HEK293 (cell line): ENCODE data around the gene OTOL1.

Experiments
- KLF1 ChIP-seq: fragments of 450-650 bp; formaldehyde crosslinking; IDR thresholded peaks from 2 replicates; pipeline ENCODE4 v1.5.1; 2016; ENCODE audit warnings: missing biosample characterization, missing genetic modification characterization
- RBAK ChIP-seq: fragments of 450-650 bp; formaldehyde crosslinking; IDR thresholded peaks from 2 replicates; pipeline ENCODE4 v1.5.1; 2016; ENCODE audit warnings: missing biosample characterization, missing genetic modification characterization
- REST ChIP-seq: fragments of 450-650 bp; formaldehyde crosslinking; IDR thresholded peaks from 2 replicates; pipeline ENCODE4 v1.5.1; 2016; ENCODE audit warnings: missing biosample characterization, missing genetic modification characterization
- YY1 ChIP-seq: fragments of 450-650 bp; formaldehyde crosslinking; IDR thresholded peaks from 2 replicates; pipeline ENCODE4 v1.5.1; 2018; ENCODE audit warnings: missing biosample characterization, missing genetic modification characterization
- ZEB2 ChIP-seq: fragments of 450-650 bp; formaldehyde crosslinking; IDR thresholded peaks from 2 replicates; pipeline ENCODE4 v1.5.1; 2016; ENCODE audit warnings: missing biosample characterization, missing genetic modification characterization
- ZFP3 ChIP-seq: fragments of 450-650 bp; formaldehyde crosslinking; IDR thresholded peaks from 2 replicates; pipeline ENCODE4 v1.5.1; 2016; ENCODE audit warnings: low read depth, missing biosample characterization, missing genetic modification characterization
- ZNF121 ChIP-seq: fragments of 450-650 bp; formaldehyde crosslinking; IDR thresholded peaks from 2 replicates; pipeline ENCODE4 v1.5.1; 2016; ENCODE audit warnings: missing biosample characterization, missing genetic modification characterization
- ZNF140 ChIP-seq: fragments of 450-650 bp; formaldehyde crosslinking; IDR thresholded peaks from 2 replicates; pipeline ENCODE4 v1.5.1; 2016; ENCODE audit warnings: missing biosample characterization, missing genetic modification characterization
- ZNF302 ChIP-seq: fragments of 450-650 bp; formaldehyde crosslinking; IDR thresholded peaks from 2 replicates; pipeline ENCODE4 v1.5.1; 2016; ENCODE audit warnings: missing biosample characterization, missing genetic modification characterization, low read depth
- ZNF324 ChIP-seq: fragments of 450-650 bp; formaldehyde crosslinking; IDR thresholded peaks from 2 replicates; pipeline ENCODE4 v1.5.1; 2016; ENCODE audit warnings: missing biosample characterization, missing genetic modification characterization
- ZNF658 ChIP-seq: fragments of 450-650 bp; formaldehyde crosslinking; IDR thresholded peaks from 2 replicates; pipeline ENCODE4; 2016; ENCODE audit warnings: missing biosample characterization, missing genetic modification characterization
- TF ChIP-seq, protein P1 (sequence below): fragments of 450-650 bp; formaldehyde crosslinking; IDR thresholded peaks from 2 replicates; pipeline ENCODE4 v1.5.1; 2016; ENCODE audit warnings: missing biosample characterization, missing genetic modification characterization
- TF ChIP-seq, protein P2 (sequence below): fragments of 450-650 bp; formaldehyde crosslinking; IDR thresholded peaks from 2 replicates; pipeline ENCODE4 v1.5.1; 2016; ENCODE audit warnings: missing biosample characterization, missing genetic modification characterization

DNA sequence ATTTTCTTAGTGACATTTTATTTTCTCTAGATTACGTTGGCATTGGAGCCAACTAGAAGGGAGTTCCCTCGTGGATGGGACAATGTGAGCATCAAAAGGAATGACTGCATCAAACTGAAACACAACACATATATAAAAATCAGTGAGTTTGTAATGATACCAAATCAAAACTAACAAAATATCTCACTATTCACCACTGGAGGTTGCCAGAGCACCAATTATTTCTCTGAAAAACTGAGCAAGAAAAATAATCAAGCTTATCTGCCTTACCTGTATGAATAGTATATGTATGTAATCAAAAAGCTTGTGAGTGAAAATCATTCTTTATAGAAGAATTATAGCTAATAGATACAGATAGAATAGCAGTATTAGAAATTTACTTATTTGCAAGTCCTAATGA, 46.8 kb upstream of the OTOL1 start:
- TF ChIP-seq, protein P1, sequence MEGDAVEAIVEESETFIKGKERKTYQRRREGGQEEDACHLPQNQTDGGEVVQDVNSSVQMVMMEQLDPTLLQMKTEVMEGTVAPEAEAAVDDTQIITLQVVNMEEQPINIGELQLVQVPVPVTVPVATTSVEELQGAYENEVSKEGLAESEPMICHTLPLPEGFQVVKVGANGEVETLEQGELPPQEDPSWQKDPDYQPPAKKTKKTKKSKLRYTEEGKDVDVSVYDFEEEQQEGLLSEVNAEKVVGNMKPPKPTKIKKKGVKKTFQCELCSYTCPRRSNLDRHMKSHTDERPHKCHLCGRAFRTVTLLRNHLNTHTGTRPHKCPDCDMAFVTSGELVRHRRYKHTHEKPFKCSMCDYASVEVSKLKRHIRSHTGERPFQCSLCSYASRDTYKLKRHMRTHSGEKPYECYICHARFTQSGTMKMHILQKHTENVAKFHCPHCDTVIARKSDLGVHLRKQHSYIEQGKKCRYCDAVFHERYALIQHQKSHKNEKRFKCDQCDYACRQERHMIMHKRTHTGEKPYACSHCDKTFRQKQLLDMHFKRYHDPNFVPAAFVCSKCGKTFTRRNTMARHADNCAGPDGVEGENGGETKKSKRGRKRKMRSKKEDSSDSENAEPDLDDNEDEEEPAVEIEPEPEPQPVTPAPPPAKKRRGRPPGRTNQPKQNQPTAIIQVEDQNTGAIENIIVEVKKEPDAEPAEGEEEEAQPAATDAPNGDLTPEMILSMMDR (tag by site-specific recombination): no peak
- TF ChIP-seq KLF1: no peak
- TF ChIP-seq ZEB2: no peak
- TF ChIP-seq ZNF324 (tag by site-specific recombination): no peak
- no peak for TF ChIP-seq REST (tag by site-specific recombination)
- TF ChIP-seq ZNF302: no peak
- no peak for TF ChIP-seq ZNF121 (tag by site-specific recombination)
- no peak for TF ChIP-seq ZFP3 (tag by site-specific recombination)
- TF ChIP-seq ZNF140 (tag by site-specific recombination): no peak
- no peak for TF ChIP-seq YY1 (tag by site-specific recombination)
- TF ChIP-seq RBAK (tag by site-specific recombination): no peak
- TF ChIP-seq, protein P2, sequence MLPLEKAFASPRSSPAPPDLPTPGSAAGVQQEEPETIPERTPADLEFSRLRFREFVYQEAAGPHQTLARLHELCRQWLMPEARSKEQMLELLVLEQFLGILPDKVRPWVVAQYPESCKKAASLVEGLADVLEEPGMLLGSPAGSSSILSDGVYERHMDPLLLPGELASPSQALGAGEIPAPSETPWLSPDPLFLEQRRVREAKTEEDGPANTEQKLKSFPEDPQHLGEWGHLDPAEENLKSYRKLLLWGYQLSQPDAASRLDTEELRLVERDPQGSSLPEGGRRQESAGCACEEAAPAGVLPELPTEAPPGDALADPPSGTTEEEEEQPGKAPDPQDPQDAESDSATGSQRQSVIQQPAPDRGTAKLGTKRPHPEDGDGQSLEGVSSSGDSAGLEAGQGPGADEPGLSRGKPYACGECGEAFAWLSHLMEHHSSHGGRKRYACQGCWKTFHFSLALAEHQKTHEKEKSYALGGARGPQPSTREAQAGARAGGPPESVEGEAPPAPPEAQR (tag by site-specific recombination): no peak
- TF ChIP-seq ZNF658 (tag by site-specific recombination): no peak
